Sciatic nerve (tissue), 2 donors: ENCODE measurements around the gene LARGE1. TPM values are rescaled to one million over a fixed set of nuclear protein-coding genes. Genes with fewer than 3 reads are reported as not detected.

Experiments
- ATAC-seq: fragments of 200-7000 bp; cut with Tn5 transposase; one replicate; pipeline ENCODE4 v1.9.1; 2020; ENCODE audit warnings: mild to moderate bottlenecking, moderate library complexity
- DNase-seq: peaks from one replicate; pipeline ENCODE4 v3.0.0-alpha.2; 2020; ENCODE audit warnings: low spot score
- intact Hi-C: fragments of 100-400 bp; cut with DNase I; formaldehyde crosslinking; loops from one replicate; pipeline ENCODE4 v1.14.2; 2022
- total RNA-seq: library from RNA; stranded (reverse); fragmentation: NEBNext Ultra II Directional; extraction: Animal tissue kit (Norgen Biotek cat#: 25700); gene quantifications from one replicate; pipeline ENCODE4 v1.2.1, GENCODE V29; 2021
- donor health status: DM: no; HTN: no; CAD: no.
- donor health status: DM: no; HTN: no; CAD: no.

The LARGE1 gene
- total RNA-seq, 1 donor from 2014 or later, result 39.4 TPM

- intact Hi-C loops, result no loop called here
- ATAC-seq, result no peak
- DNase-seq, result no peak
Measured at GRCh38 chr22:33766091-33766490, 154.2 kb downstream of the LARGE1 start.

GRCh38 chr22:33758961-33759360 is 161.3 kb downstream of the LARGE1 start:
- DNase-seq (no peak), ATAC-seq (no peak)
- intact Hi-C loops, result no loop called here

DNA sequence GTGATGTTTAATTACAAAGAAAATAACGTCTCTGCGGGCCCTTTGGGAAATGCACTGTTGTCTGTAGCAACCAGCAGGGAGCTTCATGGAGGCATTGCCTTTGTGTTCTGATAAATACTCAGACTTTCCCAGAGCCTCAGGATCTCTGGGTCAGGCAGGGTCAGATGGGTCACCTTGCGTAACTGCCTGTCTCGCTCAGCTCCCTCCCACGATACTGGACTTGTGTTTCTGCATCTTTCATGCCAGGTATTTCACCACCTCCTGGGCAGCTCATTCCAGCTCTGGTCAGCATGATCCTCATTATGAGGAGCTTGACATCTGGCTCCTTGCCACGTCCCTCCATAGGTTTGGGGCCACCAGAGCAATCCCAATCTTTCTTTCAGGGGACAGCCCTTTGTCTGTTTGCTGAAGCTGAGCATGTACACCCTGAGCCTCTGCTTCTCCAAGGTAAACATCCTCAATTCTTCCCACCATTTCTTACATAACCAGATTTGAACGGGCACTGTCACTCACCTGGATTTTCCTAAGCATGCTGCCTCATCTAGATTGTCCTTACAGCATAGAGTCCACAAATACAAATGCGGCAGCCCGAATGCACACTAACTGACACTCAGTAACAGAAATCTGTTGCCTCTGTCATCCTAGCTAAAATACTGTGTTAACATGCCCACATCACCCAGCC is 162.3 kb downstream of the LARGE1 start:
- intact Hi-C loops, result no loop called here
- DNase-seq (no peak), ATAC-seq (no peak)

DNA sequence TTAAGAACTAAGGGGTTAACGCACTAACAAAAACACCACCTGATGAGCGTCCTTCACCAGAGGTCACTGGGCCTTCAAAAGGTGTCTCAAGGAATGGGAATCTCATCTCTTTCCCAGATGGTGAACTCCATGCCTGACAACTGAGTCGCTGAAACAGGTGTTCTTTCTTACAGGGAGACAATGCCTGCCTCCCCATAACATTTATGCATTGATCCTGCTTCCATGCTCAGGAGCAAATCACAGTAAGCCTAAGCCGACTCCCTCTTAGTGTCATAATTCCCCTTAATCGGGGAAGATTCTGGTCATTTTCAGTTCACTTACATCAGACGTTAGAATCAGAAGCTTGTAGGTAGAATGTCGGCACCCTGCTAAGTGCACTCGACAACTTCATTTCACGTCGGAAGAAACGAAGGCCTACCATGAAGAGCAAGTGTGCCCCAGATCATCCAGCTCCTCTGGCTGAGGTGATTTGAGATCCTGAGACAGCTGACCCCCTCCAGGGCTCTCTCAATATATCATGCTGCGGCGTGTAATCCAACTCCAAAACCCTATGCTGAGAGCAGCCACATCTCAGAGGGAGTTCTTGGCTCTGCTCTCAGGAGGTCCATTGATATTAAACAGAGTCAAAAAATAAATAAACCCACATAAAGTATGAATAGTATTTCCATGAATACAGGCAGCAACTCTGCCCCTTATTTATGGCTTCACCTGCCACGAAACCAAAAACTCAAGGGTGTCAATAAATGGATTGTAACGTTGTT is 163.1 kb downstream of the LARGE1 start:
- ATAC-seq, result no peak
- no peak for DNase-seq
- intact Hi-C loops, result no loop called here

- no peak for DNase-seq
- intact Hi-C loops, result no loop called here
- ATAC-seq, result no peak
Measured at GRCh38 chr22:33756508-33756949, 163.7 kb downstream of the LARGE1 start.

DNA sequence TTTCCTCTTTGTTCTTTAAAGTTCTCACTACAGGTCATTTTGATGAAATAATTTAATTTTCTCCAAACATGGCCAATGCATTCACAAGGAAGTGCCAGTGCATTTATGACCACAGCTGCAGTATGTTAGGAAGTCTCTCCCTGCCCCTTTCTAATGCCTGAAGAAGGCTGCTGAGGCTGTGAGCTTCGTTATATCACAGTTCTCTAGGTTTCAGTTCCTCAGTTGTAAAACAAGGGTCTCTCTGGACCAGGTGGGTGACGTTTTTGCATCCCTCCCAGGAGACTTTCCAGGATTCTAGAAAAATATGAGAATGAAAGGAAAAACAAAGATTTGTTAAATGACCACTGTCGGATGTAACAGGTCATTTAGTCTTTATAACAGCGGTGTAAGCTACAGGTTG is 171.6 kb downstream of the LARGE1 start:
- no peak for DNase-seq
- intact Hi-C loops, result no loop called here
- ATAC-seq, result no peak

GRCh38 chr22:33747576-33748180 is 172.6 kb downstream of the LARGE1 start:
- no peak for DNase-seq
- intact Hi-C loops, result no loop called here
- ATAC-seq, result no peak

DNA sequence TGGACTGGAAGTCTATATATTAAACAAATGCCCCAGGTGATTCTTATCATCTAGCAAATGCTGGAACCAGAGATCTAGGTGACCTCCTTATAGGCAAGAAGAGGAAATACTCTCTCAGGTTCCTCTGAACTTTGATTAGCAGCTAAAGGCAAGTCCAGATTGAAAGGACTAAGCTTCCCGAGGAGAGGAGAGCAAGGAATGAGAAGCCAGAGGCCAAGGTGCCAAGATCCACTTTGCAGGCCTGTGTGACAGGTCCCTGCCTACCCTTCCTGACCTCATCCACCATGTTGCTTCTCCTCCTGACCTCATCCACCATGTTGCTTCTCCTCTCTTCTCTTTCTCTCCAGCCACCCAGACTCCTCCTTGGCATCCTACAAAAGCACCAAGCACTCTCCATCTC is 173.2 kb downstream of the LARGE1 start:
- ATAC-seq (no peak), DNase-seq (no peak)
- intact Hi-C loops, result no loop called here

DNA sequence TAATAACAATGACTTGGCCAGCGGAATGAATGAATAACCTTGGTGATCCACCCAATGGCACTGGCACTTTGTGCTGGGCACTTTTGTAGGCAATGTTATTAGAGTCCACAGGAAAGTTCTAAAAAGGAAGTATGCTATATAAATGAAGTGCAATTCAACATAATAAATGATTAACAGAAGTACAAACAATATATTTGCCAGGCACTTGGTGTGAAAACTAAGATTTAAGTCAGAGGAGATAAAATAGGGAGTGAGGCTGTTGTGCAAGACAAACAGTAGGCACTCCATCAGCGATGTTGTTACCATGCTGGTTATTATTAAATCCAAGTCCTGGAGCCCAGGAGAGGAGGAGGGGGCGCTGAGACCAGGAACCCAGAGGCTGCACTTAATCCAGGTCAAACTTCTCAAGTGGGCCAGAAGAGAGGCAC is 173.8 kb downstream of the LARGE1 start:
- intact Hi-C loops, result no loop called here
- no peak for ATAC-seq
- DNase-seq, result no peak

- ATAC-seq (no peak), DNase-seq (no peak)
- intact Hi-C loops, result no loop called here
Measured at GRCh38 chr22:33745501-33745900, 174.8 kb downstream of the LARGE1 start.

- ATAC-seq (no peak), DNase-seq (no peak)
- intact Hi-C loops, result no loop called here
Measured at GRCh38 chr22:33743756-33744155, 176.5 kb downstream of the LARGE1 start.

DNA sequence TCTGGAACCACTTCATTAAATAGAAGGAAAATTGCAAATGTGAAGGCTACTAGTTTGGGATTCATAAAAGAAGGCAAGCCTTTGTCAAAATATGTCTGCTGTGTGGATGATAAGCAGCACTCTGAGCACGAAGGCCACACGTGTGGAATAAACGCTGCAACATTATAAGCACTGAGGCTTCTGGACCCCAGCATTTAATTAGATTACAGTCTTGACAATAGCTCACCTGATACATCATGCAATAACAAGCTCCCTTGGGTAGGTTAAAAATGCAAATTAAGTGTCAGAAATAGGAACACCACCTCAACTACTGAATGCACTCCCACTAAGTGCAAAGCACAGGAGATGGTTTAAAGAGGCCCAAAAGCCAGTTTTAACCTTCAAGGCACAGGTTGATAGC is 179.3 kb downstream of the LARGE1 start:
- intact Hi-C loops, result no loop called here
- DNase-seq (no peak), ATAC-seq (no peak)

- intact Hi-C loops, result no loop called here
- no peak for DNase-seq
- no peak for ATAC-seq
Measured at GRCh38 chr22:33739516-33739915, 180.8 kb downstream of the LARGE1 start.

- DNase-seq (no peak), ATAC-seq (no peak)
- intact Hi-C loops, result no loop called here
Measured at GRCh38 chr22:33737662-33738061, 182.6 kb downstream of the LARGE1 start.

GRCh38 chr22:33735978-33736377 is 184.3 kb downstream of the LARGE1 start:
- ATAC-seq (no peak), DNase-seq (no peak)
- intact Hi-C loops, result no loop called here

DNA sequence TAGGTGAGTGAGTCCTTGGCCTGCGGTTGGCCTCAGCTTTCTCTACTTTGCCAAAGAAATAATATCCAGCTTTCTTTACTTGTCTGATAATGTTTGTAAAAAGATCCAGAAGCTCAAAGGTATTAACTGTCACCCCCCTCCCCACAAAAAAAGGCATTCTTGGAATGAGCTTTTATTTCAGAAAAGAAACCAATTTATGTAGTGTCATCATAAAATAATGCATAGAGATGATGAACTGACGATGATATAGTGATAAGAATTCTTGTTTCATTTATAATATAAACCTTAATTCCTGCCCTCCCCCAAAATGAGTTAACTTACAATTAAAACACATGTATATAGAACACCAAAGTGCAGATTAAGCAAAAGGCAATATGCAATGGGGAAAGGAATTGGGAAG is 191.4 kb downstream of the LARGE1 start:
- intact Hi-C loops, result no loop called here
- ATAC-seq, result no peak

DNA sequence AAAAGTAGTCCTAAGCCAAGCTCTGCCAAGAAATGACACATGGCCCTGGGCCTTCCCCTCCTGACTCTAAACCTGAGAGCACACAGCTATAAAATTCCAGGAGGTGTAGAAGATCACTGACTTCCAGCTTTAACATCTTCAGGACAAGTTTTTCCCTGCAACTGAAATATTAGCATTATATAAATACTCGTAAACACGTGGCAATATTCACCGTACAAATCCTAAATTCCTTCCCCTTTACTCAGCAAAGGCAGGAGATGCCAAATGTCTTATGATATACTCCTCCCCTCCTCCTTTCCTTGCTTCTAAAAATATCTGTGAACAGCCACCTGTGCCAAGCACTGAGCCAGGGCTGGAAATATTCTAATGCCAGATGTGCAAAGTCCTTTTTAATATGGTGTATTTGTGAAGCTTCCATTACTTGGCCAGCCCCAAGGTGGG is 194.0 kb downstream of the LARGE1 start:
- no peak for DNase-seq
- intact Hi-C loops, result no loop called here
- ATAC-seq, result no peak

More for the DNA sequence above, 191.4 kb downstream of the LARGE1 start:
- DNase-seq, result no peak

DNA sequence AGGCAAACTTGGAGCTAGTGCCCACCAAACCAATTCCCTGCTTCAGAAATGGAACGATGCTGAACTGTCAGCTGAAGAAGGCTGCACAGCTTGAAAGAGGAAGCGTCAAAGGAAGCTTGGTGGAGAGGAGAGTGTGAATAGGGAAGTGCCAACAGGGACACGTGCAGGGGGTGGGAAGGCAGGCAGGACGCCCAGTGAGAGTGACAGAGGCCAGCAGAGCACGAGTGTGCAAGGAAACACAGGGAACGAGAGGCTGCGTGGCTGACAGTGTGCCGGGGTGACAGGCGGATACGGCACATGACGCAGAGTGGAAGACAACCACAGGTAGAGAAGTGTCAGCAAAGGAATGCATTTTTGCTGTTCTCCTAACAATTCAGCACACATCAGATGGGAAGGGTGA is 196.4 kb downstream of the LARGE1 start:
- intact Hi-C loops, result no loop called here
- DNase-seq (no peak), ATAC-seq (no peak)

DNA sequence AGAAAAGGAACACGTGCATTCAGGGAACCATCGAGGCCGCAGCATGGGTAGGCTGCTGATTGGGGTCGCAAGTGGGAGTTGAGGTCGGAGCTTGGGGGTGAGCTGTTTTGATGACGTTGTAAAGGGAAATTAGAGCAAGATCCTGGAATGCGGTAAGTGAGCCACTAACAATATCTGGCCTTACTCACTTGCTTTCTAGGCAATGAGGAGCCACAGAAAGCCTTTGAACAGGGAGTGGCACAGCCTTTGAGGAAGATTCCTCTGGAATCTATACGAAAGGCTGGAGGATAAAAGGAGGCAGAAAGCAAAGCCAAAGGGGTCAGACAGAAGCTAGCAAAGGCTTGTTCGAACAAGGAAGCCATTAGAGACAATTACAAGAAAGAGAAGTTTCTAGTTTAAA is 197.5 kb downstream of the LARGE1 start:
- ATAC-seq, result no peak
- no peak for DNase-seq
- intact Hi-C loops, result no loop called here

DNA sequence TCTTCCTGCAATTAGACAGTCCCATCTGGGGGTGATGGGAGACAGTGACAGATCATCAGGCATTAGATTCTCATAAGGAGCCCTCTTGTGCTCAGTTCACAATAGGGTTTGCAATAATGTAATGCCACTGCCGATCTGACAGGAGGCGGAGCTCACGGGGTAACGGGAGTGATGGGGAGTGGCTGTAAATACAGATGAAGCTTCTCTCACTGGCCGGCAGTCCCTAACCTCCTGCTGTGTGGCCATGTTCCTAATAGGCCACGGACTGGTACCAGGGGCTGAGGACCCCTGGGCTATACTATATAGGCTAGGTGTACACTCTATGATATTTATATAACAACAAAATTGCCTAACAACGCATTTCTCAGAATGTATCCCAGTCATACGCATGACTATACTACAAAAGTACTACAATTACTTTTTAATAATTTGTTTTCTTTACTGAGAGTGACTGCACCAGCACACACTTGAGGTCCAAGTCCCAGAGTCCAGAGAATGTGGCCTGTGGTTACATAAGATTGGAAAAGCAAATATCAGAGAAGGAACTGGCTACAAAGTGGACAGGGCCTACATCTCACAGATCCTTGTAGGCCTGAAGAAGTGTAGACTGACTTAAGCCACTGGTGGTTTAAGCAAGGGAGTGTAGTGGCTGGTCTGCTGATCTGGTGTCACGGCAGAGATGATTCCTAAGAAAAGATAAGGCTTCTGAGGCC is 200.0 kb downstream of the LARGE1 start:
- no peak for DNase-seq
- ATAC-seq, result no peak
- intact Hi-C loops, result no loop called here
